Psoas muscle (tissue), 8 donors: ENCODE results near the gene GPR34. TPM values are rescaled to one million over a fixed set of nuclear protein-coding genes. Genes with fewer than 3 reads are reported as not detected.
"Not testable (repeated sequence)": the region's sequence is repeated elsewhere in the genome, so short reads cannot be mapped to it uniquely, and the experiment has no call there.

ENCODE experiments used
- ATAC-seq, 4 donors: fragments of 200-7000 bp; cut with Tn5 transposase; one replicate each; pipeline ENCODE4 v1.9.1; 2020; ENCODE audit warnings: moderate library complexity in 3 of 4, mild to moderate bottlenecking in 2 of 4
- DNase-seq, 2 donors: peaks; one replicate each; pipeline ENCODE4 v3.0.0-alpha.2; 2020
- H3K27ac ChIP-seq: fragments of 200-600 bp; one replicate; pipeline ENCODE4 v1.8.0; 2022
- H3K27me3 ChIP-seq, 3 donors: fragments of 200-600 bp in 1 of 3; one replicate each; pipeline versions ENCODE4 v1.6.1 to v1.8.0; 2013 to 2022; ENCODE audit warnings: low read length in 2 of 3, mild to moderate bottlenecking in 2 of 3, moderate library complexity in 1 of 3; ENCODE audit not compliant: insufficient read depth in 3 of 3
- H3K36me3 ChIP-seq, 2 donors: fragments of 200-600 bp in 1 of 2; one replicate each; pipeline versions ENCODE4 v1.6.1 to v1.8.0; 2013 to 2022; ENCODE audit warnings: low read depth in 1 of 2, mild to moderate bottlenecking in 1 of 2, moderate library complexity in 1 of 2; ENCODE audit not compliant: insufficient read depth in 1 of 2
- H3K4me1 ChIP-seq: fragments of 200-600 bp; one replicate; pipeline ENCODE4 v1.8.0; 2022
- H3K4me3 ChIP-seq: fragments of 200-600 bp; one replicate; pipeline ENCODE4 v1.8.0; 2022; ENCODE audit warnings: mild to moderate bottlenecking
- H3K9me3 ChIP-seq: fragments of 200-600 bp; one replicate; pipeline ENCODE4 v1.8.0; 2022
- WGBS, 3 donors: extraction: QIAGEN DNeasy Blood & Tissue Kit; methylation state at CpG; one replicate each; pipeline versions ENCODE4 v1.1.6 to v1.1.7; 2013; 5-methylcytosine and 5-hydroxymethylcytosine counted together
- intact Hi-C, 2 donors: fragments of 100-400 bp; cut with DNase I; formaldehyde crosslinking; loops; one replicate each; pipeline versions ENCODE4 v1.11.0 to v1.14.2; 2022
- polyA plus RNA-seq, 3 donors: library from polyadenylated mRNA; stranded (reverse); fragments of 200-250 nt; gene quantifications; one replicate each; pipeline ENCODE4 v1.2.3, GENCODE V29; 2013
- total RNA-seq, 4 donors: library from RNA; stranded (reverse); fragmentation: NEBNext Ultra II Directional in 2 of 4; extraction: Animal tissue kit (Norgen Biotek cat#: 25700) in 2 of 4; gene quantifications; one replicate each; pipeline versions ENCODE4 v1.2.1 to v1.2.4, GENCODE V29; 2021 to 2023
- TF ChIP-seq, protein P1 (sequence below): fragments of 200-600 bp; IDR thresholded peaks from one replicate; pipeline ENCODE4 v1.8.0; 2022; ENCODE audit warnings: antibody characterized with exemption
- donor health status: healthy with polysubstance abuse.
- donor health status: DM: no; HTN: no; CAD: no; lungs with moderate emphysema.
- donor health status: Bipolar disorder and iron deficiency.
- donor health status: healthy.
- donor health status: DM: yes; HTN: yes; CAD: no.
- donor health status: DM: no; HTN: no; CAD: no.
- donor health status: DM: no; HTN: no; CAD: no.
- donor health status: DM: yes; HTN: yes; CAD: no.

GPR34 gene
- total and polyA plus RNA-seq, 7 donors, result 0.53 to 4.3 (median 1.6) TPM

- H3K36me3 ChIP-seq, result no peaks in the 10 kb centered on the region
- TF ChIP-seq, protein P1, sequence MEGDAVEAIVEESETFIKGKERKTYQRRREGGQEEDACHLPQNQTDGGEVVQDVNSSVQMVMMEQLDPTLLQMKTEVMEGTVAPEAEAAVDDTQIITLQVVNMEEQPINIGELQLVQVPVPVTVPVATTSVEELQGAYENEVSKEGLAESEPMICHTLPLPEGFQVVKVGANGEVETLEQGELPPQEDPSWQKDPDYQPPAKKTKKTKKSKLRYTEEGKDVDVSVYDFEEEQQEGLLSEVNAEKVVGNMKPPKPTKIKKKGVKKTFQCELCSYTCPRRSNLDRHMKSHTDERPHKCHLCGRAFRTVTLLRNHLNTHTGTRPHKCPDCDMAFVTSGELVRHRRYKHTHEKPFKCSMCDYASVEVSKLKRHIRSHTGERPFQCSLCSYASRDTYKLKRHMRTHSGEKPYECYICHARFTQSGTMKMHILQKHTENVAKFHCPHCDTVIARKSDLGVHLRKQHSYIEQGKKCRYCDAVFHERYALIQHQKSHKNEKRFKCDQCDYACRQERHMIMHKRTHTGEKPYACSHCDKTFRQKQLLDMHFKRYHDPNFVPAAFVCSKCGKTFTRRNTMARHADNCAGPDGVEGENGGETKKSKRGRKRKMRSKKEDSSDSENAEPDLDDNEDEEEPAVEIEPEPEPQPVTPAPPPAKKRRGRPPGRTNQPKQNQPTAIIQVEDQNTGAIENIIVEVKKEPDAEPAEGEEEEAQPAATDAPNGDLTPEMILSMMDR, result no peak
- H3K9me3 ChIP-seq, result no peaks in the 10 kb centered on the region
- DNase-seq (no peak), ATAC-seq (no peak)
- no peak overlapping the region for H3K4me3 ChIP-seq
- H3K4me1 ChIP-seq, result no peaks in the 10 kb centered on the region
- H3K27ac ChIP-seq, result no peak overlapping the region
- 77 to 90% (median 83%) methylated on average over 5 of the region's 5 CpGs for WGBS, 3 donors
- peaks cover 0 to 14% (median 0%) of the 10 kb centered on the region in 3 donors for H3K27me3 ChIP-seq
- intact Hi-C loops, result no loop called here
Measured at GRCh38 chrX:41711021-41711667, 22.4 kb downstream of the GPR34 start.

DNA sequence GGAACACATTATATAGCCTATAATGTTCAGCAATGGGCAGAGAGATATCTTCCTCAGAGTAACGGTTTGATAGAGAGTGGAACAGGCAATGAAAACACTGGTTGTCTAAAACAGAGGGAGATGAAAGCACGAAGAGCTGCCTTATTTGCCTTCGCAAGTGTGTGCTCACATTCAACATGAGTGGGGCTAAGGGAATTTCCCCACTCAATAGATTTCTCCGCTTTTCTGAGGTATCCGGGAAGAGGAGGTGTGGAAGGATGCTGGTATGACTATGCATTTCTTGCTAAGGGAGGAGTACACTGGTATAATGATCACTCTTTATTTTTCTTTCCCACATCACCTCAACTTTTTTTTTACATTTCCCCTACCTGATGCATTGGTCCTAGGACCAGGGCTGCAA lies 27.4 kb downstream of the GPR34 start:
- no peaks in the 10 kb centered on the region for H3K36me3 ChIP-seq
- ATAC-seq (no peak), DNase-seq (no peak)
- H3K27me3 ChIP-seq, result peaks cover 0 to 10% (median 0%) of the 10 kb centered on the region in 3 donors
- 90 to 98% (median 94%) methylated on average over 5 of the region's 5 CpGs for WGBS, 3 donors
- no peaks in the 10 kb centered on the region for H3K4me1 ChIP-seq
- no peak overlapping the region for H3K4me3 ChIP-seq
- H3K27ac ChIP-seq, result no peak overlapping the region
- intact Hi-C loops, result no loop called here
- peaks cover 9% of the 10 kb centered on the region for H3K9me3 ChIP-seq
- TF ChIP-seq, protein P1, result no peak

GRCh38 chrX:41716767-41717473 lies 28.1 kb downstream of the GPR34 start:
- 87 to 94% (median 91%) methylated on average over 12 of the region's 12 CpGs for WGBS, 3 donors
- TF ChIP-seq, protein P1, result no peak
- DNase-seq, result no peak
- Histone ChIP-seq H3K4me1 (no peaks in the 10 kb centered on the region), H3K36me3 (no peaks in the 10 kb centered on the region), H3K9me3 (peaks cover 9% of the 10 kb centered on the region), H3K4me3 (no peak overlapping the region), H3K27ac (no peak overlapping the region), H3K27me3 (peaks cover 0 to 10% (median 0%) of the 10 kb centered on the region in 3 donors)
- no peak for ATAC-seq
- intact Hi-C loops, result no loop called here

DNA sequence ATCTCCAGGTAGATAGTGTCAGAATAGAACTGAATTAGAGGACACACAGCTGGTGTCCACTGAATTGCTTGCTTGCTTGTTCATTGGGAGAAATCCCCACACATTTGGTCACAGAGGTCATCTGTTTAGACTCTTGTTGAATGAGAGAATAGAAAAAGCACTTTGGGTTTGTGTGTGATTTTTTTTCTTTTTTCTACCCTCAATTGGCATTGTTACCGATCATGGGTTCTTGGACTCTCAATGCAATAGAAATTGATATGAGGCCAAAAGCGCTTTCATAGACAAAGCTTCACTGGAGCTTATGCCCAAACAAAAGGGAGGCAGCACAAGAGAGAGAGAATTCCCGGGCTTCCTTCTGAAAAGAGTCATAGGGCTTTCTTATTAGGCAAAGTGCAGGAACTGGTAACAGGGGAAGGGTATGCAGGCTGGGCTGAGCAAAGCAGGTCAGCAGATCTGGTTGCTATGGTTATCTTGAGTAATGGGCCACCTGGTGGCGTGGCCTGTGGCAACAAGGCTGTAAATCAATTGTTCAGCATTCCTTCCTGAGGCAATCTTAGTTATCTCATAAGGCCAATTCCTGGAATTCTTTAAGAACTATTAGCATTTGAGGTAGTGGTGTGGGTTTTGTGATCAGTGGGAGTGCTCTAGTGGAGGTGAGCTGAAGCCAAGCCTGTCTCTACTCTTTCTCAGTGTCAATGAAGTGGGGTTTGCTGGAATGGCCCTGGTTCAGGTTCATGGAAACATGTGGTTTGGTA lies 29.9 kb downstream of the GPR34 start:
- Histone ChIP-seq H3K27me3 (peaks cover 0 to 4% (median 0%) of the 10 kb centered on the region in 3 donors), H3K4me1 (no peaks in the 10 kb centered on the region), H3K36me3 (no peaks in the 10 kb centered on the region), H3K4me3 (no peak overlapping the region), H3K9me3 (peaks cover 9% of the 10 kb centered on the region), H3K27ac (no peak overlapping the region)
- ATAC-seq (no peak), DNase-seq (no peak)
- intact Hi-C loops, result no loop called here
- TF ChIP-seq, protein P1, result no peak
- WGBS, 3 donors, result 66 to 78% (median 71%) methylated on average over 4 of the region's 4 CpGs

DNA sequence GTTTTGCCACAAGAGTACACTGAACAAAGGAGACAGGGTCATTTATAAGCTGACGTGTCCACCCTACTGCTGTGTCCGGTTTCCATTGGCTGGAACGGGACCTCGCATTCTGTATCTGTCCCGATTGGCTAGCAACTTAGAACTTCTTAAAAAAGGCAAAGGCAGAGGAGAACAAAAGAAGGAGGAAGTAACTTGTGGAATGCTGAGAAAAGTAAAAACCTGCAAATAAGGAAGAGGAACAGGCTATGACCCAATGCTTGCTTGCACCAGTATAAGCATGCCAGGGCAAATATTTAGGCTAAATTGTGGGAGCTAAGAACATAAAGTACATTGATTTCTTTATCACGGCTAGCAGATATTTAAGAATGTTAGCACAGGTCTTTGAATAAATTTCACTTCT lies 30.8 kb downstream of the GPR34 start:
- 87 to 95% (median 92%) methylated on average over 6 of the region's 6 CpGs for WGBS, 3 donors
- H3K27ac ChIP-seq, H3K27me3 ChIP-seq, DNase-seq, ATAC-seq, H3K4me1 ChIP-seq, intact Hi-C loops, H3K36me3 ChIP-seq, H3K4me3 ChIP-seq, H3K9me3 ChIP-seq: not testable (repeated sequence)
